Measurements from ENCODE around the gene CFAP45. TPM values are rescaled to one million over a fixed set of nuclear protein-coding genes. Genes with fewer than 3 reads are reported as not detected.

Gene CFAP45
- total RNA-seq, 1 donor from 2014 or later = 1.9 TPM

DNA sequence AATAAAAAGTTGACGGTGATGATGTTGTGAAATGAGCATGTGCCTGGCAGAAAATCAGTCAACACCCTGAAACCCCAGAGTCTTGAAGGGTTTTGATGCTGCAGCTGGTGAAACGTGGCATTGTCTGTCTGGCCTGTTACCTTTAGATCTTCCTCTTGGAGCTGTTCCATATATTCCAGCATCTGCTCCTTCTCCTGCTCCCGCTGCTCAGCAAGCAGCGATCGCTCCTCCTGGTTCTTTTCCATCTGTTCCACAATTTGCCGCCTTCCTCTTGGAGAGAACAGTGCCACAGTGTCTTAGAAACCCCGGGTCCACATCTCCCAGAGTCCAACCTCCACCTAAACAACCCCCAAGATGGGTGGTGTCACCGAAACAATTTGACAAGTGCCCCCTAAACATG, 15.7 kb downstream of the CFAP45 start:
- no peak for ATAC-seq
- TF ChIP-seq CTCF (IDR thresholded peaks at IDR 0.05) = no peak
- H3K4me3 ChIP-seq = no peak overlapping the region
- no peaks in the 10 kb centered on the region for H3K36me3 ChIP-seq
- intact Hi-C loops (cut with DNase I) = no loop called here
- H3K27ac ChIP-seq = no peak overlapping the region
- H3K4me1 ChIP-seq = no peaks in the 10 kb centered on the region
- H3K9me3 ChIP-seq = no peaks in the 10 kb centered on the region
- DNase-seq = no peak
- no peaks in the 10 kb centered on the region for H3K27me3 ChIP-seq

DNA sequence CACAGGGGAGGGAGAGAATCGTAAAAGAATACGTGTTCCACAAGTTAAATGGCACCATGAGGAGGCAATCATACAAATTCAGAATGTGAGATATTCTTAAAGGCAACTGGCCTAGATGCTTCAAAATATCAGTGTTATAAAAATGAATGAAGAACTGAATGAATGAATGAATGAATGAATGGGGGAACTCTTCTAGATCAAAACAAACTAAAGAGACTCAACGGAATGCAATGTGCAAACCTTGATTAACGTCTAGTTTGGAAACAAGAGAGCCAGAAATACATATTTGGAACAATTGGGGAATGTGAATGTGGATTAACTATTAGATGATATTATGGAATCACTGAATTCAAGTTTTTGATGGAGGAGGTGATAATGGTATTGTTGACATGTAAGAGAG, 16.8 kb downstream of the CFAP45 start:
- no peak for TF ChIP-seq CTCF (IDR thresholded peaks at IDR 0.05)
- intact Hi-C loops (cut with DNase I) = no loop called here
- Histone ChIP-seq H3K9me3 (no peaks in the 10 kb centered on the region), H3K27me3 (no peaks in the 10 kb centered on the region), H3K4me1 (no peaks in the 10 kb centered on the region), H3K4me3 (no peak overlapping the region), H3K36me3 (no peaks in the 10 kb centered on the region), H3K27ac (no peak overlapping the region)
- DNase-seq = no peak
- no peak for ATAC-seq

- H3K4me1 ChIP-seq = no peaks in the 10 kb centered on the region
- H3K27me3 ChIP-seq = no peaks in the 10 kb centered on the region
- DNase-seq = no peak
- H3K4me3 ChIP-seq = no peak overlapping the region
- intact Hi-C loops (cut with DNase I) = no loop called here
- no peaks in the 10 kb centered on the region for H3K9me3 ChIP-seq
- H3K27ac ChIP-seq = no peak overlapping the region
- no peaks in the 10 kb centered on the region for H3K36me3 ChIP-seq
- no peak for ATAC-seq
- TF ChIP-seq CTCF (IDR thresholded peaks at IDR 0.05) = no peak
Measured at GRCh38 chr1:159882527-159882862, 17.5 kb downstream of the CFAP45 start.

- DNase-seq = no peak
- Histone ChIP-seq H3K4me3 (no peak overlapping the region), H3K36me3 (no peaks in the 10 kb centered on the region), H3K27ac (no peak overlapping the region), H3K9me3 (no peaks in the 10 kb centered on the region), H3K27me3 (no peaks in the 10 kb centered on the region), H3K4me1 (no peaks in the 10 kb centered on the region)
- ATAC-seq = peak; percentile 44
- TF ChIP-seq CTCF (IDR thresholded peaks at IDR 0.05) = no peak
- intact Hi-C loops (cut with DNase I) = no loop called here
Measured at GRCh38 chr1:159881622-159882526, 18.1 kb downstream of the CFAP45 start.

- Histone ChIP-seq H3K9me3 (no peaks in the 10 kb centered on the region), H3K4me3 (no peak overlapping the region), H3K27ac (no peak overlapping the region), H3K4me1 (no peaks in the 10 kb centered on the region), H3K27me3 (no peaks in the 10 kb centered on the region), H3K36me3 (no peaks in the 10 kb centered on the region)
- ATAC-seq (no peak), DNase-seq (no peak)
- no peak for TF ChIP-seq CTCF (IDR thresholded peaks at IDR 0.05)
- intact Hi-C loops (cut with DNase I) = no loop called here
Measured at GRCh38 chr1:159880430-159880829, 19.5 kb downstream of the CFAP45 start.

All from upper lobe of right lung (tissue), 1 donor.